A549 treated with AZD9567 at 1 μM for 4 hours (cell line): Measurements from ENCODE around the gene USP17L22. TPM values are rescaled to one million over a fixed set of nuclear protein-coding genes. Genes with fewer than 3 reads are reported as not detected.

ENCODE experiments used
- total RNA-seq: library from RNA; stranded (reverse); fragments of 200-300 nt; extraction: Qiagen RNA extraction; gene quantifications from 5 replicates; pipeline ENCODE4 v1.2.3, GENCODE V29; 2022; ENCODE audit not compliant: insufficient read depth

The USP17L22 gene
- not detected in 5 replicates for total RNA-seq

GRCh38 chr4:9267319-9267718, at the start of gene USP17L22:
USP17L22 (plus strand) TSS chr4:9267619; CDS start chr4:9267619, 0 bp downstream.

DNA sequence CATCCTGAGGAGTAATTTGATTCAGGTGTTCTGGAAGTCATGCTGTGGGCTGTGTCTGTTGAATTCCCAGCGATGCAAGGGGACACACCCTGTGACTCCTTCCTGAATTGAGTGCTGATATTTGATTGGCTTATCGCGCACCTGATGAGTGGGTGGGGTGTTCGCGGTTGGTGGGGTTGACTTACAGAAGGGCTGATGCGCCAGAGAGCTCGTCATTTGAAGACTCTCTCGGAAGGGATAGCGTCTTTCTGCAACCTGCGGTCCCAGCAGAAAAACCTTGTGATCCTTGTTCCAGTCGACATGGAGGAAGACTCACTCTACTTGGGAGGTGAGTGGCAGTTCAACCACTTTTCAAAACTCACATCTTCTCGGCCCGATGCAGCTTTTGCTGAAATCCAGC, 47.6 kb upstream of the USP17L22 start, which contains the start of gene USP17L12:
USP17L12 (plus strand) TSS at position 301 of the 400 bp plus-strand sequence; CDS start at position 301, 0 bp downstream.

DNA sequence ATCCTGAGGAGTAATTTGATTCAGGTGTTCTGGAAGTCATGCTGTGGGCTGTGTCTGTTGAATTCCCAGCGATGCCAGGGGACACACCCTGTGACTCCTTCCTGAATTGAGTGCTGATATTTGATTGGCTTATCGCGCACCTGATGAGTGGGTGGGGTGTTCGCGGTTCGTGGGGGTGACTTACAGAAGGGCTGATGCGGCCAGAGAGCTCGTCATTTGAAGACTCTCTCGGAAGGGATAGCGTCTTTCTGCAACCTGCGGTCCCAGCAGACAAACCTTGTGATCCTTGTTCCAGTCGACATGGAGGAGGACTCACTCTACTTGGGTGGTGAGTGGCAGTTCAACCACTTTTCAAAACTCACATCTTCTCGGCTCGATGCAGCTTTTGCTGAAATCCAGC, 42.8 kb upstream of the USP17L22 start, which contains the start of gene USP17L13:
USP17L13 (plus strand) TSS at position 301 of the 400 bp plus-strand sequence; CDS start at position 301, 0 bp downstream.

GRCh38 chr4:9234085-9234484, 33.3 kb upstream of the USP17L22 start, which contains the start of gene USP17L15:
USP17L15 (plus strand) TSS chr4:9234385; CDS start chr4:9234385, 0 bp downstream.

DNA sequence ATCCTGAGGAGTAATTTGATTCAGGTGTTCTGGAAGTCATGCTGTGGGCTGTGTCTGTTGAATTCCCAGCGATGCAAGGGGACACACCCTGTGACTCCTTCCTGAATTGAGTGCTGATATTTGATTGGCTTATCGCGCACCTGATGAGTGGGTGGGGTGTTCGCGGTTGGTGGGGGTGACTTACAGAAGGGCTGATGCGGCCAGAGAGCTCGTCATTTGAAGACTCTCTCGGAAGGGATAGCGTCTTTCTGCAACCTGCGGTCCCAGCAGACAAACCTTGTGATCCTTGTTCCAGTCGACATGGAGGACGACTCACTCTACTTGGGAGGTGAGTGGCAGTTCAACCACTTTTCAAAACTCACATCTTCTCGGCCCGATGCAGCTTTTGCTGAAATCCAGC, 23.8 kb upstream of the USP17L22 start, which contains the start of gene USP17L17:
USP17L17 (plus strand) TSS at position 301 of the 400 bp plus-strand sequence; CDS start at position 301, 0 bp downstream.

DNA sequence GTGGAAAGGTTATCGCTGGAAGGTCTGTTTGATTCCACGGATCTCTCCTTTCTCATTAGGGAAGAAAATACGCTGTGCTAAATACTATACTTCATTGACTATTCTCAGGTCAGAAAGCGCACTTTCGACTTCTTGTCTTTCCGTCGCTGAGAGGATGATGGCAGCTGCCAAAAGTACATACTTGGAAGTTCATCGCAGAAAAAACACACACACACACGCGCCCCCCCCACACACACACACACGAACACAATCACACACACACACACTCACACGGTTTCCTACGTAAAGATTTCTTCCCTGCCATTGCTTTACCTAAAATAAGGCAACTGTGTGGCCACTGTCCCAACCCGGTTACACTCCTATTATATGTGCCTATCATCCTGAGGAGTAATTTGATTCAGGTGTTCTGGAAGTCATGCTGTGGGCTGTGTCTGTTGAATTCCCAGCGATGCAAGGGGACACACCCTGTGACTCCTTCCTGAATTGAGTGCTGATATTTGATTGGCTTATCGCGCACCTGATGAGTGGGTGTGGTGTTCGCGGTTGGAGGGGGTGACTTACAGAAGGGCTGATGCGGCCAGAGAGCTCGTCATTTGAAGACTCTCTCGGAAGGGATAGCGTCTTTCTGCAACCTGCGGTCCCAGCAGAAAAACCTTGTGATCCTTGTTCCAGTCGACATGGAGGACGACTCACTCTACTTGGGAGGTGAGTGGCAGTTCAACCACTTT, 19.3 kb upstream of the USP17L22 start, which contains the start of gene USP17L18:
USP17L18 (plus strand) TSS at position 678 of the 728 bp plus-strand sequence; CDS start at position 678, 0 bp downstream.

GRCh38 chr4:9253078-9253477, 14.3 kb upstream of the USP17L22 start, which contains the start of gene USP17L19:
USP17L19 (plus strand) TSS chr4:9253378; CDS start chr4:9253378, 0 bp downstream.

DNA sequence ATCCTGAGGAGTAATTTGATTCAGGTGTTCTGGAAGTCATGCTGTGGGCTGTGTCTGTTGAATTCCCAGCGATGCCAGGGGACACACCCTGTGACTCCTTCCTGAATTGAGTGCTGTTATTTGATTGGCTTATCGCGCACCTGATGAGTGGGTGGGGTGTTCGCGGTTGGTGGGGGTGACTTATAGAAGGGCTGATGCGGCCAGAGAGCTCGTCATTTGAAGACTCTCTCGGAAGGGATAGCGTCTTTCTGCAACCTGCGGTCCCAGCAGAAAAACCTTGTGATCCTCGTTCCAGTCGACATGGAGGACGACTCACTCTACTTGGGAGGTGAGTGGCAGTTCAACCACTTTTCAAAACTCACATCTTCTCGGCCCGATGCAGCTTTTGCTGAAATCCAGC, 9.6 kb upstream of the USP17L22 start, which contains the start of gene USP17L20:
USP17L20 (plus strand) TSS at position 301 of the 400 bp plus-strand sequence; CDS start at position 301, 0 bp downstream.

GRCh38 chr4:9262572-9262971, 4.8 kb upstream of the USP17L22 start, which contains the start of gene USP17L21:
USP17L21 (plus strand) TSS chr4:9262872; CDS start chr4:9262872, 0 bp downstream.

Other genes with a start within 250 kb of the USP17L22 start
- gene FAM90A26, start 97.2 kb upstream of the USP17L22 start, total RNA-seq = 0.02 TPM in 1 of 5 replicates, not detected in the others
- gene USP17L10, start 57.0 kb upstream of the USP17L22 start, total RNA-seq = not detected in 5 replicates
- gene USP17L11, start 52.2 kb upstream of the USP17L22 start, total RNA-seq = 0.06 TPM in 1 of 5 replicates, not detected in the others
- gene USP17L12, start 47.5 kb upstream of the USP17L22 start, total RNA-seq = not detected in 5 replicates
- not detected in 5 replicates for gene USP17L13, start 42.7 kb upstream of the USP17L22 start, total RNA-seq
- gene USP17L15, start 33.2 kb upstream of the USP17L22 start, total RNA-seq = not detected in 5 replicates
- not detected in 5 replicates for gene USP17L17, start 23.7 kb upstream of the USP17L22 start, total RNA-seq
- gene USP17L18, start 19.0 kb upstream of the USP17L22 start, total RNA-seq = not detected in 5 replicates
- not detected in 5 replicates for gene USP17L19, start 14.2 kb upstream of the USP17L22 start, total RNA-seq
- not detected in 5 replicates for gene USP17L20, start 9.5 kb upstream of the USP17L22 start, total RNA-seq
- not detected in 5 replicates for gene USP17L21, start 4.7 kb upstream of the USP17L22 start, total RNA-seq
- gene USP17L24, start 57.5 kb downstream of the USP17L22 start, total RNA-seq = not detected in 5 replicates
- gene USP17L25, start 62.3 kb downstream of the USP17L22 start, total RNA-seq = not detected in 5 replicates
- gene USP17L26, start 67.0 kb downstream of the USP17L22 start, total RNA-seq = not detected in 5 replicates
- not detected in 5 replicates for gene USP17L5, start 71.8 kb downstream of the USP17L22 start, total RNA-seq
- not detected in 5 replicates for gene USP17L27, start 76.5 kb downstream of the USP17L22 start, total RNA-seq
- gene USP17L28, start 81.3 kb downstream of the USP17L22 start, total RNA-seq = not detected in 5 replicates
- gene USP17L29, start 86.0 kb downstream of the USP17L22 start, total RNA-seq = not detected in 5 replicates
- not detected in 5 replicates for gene USP17L30, start 95.5 kb downstream of the USP17L22 start, total RNA-seq
- not detected in 5 replicates for gene DEFB131A, start 176.8 kb downstream of the USP17L22 start, total RNA-seq